GM12875 (cell line): ENCODE results near the gene CDH2.

Source experiments
- H3K4me3 ChIP-seq: one replicate; pipeline ENCODE4 v1.5.1; 2011; ENCODE audit warnings: low read depth, low read length, control low read depth
- TF ChIP-seq, protein P1 (sequence below): IDR thresholded peaks from 2 replicates; pipeline ENCODE4 v1.5.1; 2011; ENCODE audit warnings: low read depth, mild to moderate bottlenecking, control low read depth, inconsistent platforms, low read length, moderate library complexity, borderline replicate concordance; ENCODE audit not compliant: insufficient read depth

Gene CDH2

DNA sequence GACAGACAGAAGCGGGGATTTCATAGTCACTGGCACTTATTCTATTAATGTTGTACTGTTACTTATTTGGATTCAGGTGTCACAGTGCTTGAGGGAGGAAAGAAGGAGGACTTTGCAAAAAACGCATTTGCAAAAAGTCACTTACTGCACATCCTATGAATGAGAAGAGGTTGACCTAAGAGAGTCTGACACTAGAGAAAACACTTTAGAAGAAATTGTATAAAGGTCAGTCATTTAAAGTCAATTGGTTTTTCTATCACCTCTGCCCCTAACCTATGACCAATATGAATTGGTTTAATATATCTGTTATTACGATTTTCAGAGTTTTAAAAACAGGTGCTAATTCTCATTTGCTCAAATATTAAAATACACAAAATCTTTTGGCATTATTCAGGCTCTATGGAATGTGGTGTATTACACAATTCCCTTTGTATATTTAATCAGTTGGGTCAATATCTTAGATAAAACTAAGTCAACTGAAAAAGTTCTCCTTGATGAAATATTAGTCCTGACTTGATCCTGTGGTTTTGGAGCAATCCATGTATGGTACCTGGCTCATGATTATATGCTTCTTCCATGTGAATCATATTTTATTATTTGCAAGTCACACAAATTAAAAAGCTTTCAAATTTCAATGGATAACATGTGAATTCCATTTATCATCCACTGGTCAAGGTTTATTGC lies 157.4 kb downstream of the CDH2 start:
- H3K4me3 ChIP-seq = no peak overlapping the region
- TF ChIP-seq, protein P1, sequence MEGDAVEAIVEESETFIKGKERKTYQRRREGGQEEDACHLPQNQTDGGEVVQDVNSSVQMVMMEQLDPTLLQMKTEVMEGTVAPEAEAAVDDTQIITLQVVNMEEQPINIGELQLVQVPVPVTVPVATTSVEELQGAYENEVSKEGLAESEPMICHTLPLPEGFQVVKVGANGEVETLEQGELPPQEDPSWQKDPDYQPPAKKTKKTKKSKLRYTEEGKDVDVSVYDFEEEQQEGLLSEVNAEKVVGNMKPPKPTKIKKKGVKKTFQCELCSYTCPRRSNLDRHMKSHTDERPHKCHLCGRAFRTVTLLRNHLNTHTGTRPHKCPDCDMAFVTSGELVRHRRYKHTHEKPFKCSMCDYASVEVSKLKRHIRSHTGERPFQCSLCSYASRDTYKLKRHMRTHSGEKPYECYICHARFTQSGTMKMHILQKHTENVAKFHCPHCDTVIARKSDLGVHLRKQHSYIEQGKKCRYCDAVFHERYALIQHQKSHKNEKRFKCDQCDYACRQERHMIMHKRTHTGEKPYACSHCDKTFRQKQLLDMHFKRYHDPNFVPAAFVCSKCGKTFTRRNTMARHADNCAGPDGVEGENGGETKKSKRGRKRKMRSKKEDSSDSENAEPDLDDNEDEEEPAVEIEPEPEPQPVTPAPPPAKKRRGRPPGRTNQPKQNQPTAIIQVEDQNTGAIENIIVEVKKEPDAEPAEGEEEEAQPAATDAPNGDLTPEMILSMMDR = no peak

DNA sequence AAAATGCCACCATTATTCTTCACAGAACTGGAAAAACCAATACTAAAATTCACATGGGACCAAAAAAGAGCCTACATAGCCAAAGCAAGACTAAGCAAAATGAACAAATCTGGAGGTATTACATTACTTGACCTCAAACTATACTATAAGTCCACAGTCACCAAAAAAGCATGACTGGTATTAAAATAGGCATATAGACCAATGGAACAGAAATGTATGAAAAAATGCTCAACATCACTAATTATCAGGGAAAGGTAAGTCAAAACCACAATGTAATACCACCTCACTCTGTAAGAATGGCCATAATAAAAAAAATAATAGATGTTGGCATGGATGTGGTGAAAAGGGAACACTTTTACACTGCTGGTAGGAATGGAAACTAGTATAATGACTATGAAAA lies 158.6 kb downstream of the CDH2 start:
- TF ChIP-seq, protein P1 = no peak
- no peak overlapping the region for H3K4me3 ChIP-seq

DNA sequence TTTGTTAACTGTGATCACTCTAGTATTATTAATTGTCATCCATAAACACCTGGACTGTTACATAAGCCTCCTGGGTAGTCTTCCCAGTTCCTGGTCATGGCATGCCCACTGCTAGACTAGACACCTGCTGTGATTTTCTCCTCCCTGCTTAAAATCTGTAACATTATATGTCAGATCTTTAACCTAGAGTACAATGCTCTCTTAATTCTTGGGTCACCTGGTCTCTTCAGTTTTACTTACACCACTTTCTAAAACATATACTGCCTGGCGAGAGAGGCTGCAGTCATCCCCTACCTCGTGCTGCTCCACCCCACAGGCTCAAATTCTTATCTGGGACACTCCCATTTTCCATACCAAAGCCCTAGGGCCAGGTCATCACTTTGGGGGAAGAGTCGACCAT lies 161.3 kb downstream of the CDH2 start:
- TF ChIP-seq, protein P1 = no peak
- no peak overlapping the region for H3K4me3 ChIP-seq

DNA sequence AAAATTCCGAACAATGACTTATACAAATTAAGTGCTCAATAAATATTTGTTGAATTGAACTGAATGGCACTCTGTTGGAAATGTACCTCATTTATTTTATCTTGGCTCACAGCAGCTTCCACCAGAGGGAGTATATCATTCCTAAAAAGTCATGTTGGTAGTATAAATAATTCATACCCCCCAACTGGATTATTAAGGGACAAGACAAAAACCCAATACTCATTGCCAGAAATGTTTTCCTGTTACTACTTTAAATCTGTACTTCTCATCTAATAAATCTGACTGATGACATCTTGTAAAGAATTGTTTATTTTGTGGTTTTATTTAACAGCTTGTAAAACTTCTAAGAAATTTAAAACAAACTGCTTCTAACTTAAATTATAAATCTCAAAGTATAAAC lies 163.9 kb downstream of the CDH2 start:
- TF ChIP-seq, protein P1 = no peak
- H3K4me3 ChIP-seq = no peak overlapping the region

DNA sequence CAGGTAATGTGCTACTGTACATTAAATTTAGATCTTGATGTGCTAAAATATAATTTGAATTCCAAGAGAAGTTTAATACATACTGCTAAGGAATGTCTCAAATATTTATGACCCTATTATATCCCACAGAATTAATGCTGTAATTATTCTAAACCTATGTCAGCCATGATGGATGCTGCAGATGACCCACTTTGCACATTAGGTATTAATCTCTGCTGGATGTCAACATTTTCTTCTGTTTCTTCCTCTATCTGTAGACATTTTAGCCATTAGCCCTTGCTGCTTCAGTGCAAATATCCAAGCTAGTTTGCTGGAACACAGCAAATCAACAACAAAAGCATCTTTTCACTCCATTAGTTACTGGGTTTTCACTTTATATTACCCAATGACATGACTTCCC lies 164.6 kb downstream of the CDH2 start:
- TF ChIP-seq, protein P1 = no peak
- H3K4me3 ChIP-seq = no peak overlapping the region

DNA sequence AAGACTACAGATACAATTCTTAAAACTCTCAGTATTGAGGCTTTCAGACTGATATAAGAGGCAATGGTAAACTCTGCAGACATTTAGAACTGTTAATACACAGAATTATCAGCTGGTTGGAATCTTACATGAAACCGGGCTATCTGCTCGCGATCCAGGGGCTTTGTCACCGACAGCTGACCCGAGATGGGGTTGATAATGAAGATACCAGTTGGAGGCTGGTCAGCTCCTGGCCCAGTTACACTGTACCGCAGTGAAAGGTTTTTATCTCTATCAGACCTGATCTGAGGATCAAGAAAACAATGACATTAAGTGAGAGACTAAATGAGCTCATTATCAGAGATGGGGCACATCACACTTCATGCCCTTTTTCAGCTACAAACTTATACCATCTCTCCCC lies 167.3 kb downstream of the CDH2 start:
- no peak overlapping the region for H3K4me3 ChIP-seq
- TF ChIP-seq, protein P1 = no peak

- TF ChIP-seq, protein P1 = no peak
- H3K4me3 ChIP-seq = no peak overlapping the region
These were observed 169.1 kb downstream of the CDH2 start for GRCh38 chr18:28007841-28008240.
